Medulla oblongata (tissue), 1 donor: Measurements from ENCODE around the gene FSTL4.

Experiments
- DNase-seq: peaks from one replicate; pipeline ENCODE4 v3.0.0-alpha.2; 2015; ENCODE audit errors: extremely low spot score

Gene FSTL4

DNA sequence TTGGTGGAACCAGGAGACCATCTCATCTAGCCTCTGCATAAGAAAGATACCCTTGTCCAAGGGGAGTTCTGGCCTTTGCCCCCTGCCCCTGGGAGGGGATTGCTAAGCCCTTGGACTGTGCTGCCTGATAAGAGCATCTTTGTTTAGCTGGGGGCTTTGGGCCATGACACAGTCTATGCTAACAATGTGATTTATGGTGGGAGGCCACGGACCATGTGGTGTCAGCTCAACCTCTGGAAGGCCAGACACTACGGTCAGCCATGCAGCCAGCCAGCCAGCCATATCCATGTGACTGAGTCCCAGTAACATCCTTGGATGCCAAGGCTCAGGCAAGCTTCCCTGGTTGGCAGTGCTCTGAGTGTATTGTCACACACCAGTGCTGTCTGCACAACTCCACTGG is 244.4 kb downstream of the FSTL4 start:
- peak; percentile 6 for DNase-seq

DNA sequence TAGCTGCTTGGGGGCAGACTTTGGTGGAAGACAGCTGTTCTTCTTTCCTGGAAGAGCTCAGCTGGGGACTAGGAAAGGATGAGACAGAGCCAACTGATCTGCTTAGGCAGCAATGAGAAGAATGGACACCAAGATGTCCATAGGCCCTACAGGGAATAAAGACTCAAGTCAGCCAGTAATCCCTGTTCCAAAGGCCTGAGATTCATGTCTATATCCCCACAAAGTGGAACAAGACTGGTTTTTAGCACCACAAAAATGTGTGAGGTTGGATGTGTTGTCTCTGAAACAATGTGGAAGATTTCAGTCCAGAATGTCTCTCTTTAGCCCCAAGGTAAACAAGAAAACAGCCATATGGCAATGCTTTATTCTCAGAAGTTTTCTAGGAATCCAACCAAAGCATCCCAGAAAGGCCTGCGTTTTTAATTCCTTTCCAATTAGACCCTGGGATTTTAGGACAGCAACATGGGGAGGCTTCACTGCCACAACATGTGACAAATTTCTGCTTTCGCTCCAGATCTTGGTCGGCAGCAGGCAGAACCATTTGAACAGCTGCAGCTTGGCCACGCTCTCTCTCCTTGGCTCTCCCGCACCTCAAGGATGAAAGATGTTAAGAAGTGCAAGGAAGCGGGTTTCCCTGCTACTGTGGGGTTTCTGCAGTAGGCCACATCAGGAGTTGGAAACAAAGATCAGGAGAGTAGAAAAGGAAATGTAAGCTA is 245.1 kb downstream of the FSTL4 start:
- DNase-seq: no peak

DNA sequence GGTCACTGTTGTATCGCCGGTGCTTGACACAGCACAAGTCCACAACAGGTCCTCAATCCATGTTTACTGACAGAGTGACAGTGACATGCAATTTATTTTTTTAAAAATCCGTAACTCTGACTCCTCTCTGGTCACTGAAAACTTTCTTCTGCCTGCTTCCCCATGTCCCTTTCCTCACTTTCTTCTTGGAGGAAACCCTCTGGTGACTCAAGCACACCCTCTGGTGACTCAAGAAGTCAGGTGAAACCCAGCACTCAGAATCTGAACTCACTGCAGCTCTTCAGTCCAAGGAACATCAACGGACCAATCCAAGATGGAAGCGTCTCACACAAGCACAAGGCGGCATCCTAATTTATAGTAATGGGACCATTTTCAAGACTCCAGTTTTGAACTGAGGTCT is 245.9 kb downstream of the FSTL4 start:
- no peak for DNase-seq

DNA sequence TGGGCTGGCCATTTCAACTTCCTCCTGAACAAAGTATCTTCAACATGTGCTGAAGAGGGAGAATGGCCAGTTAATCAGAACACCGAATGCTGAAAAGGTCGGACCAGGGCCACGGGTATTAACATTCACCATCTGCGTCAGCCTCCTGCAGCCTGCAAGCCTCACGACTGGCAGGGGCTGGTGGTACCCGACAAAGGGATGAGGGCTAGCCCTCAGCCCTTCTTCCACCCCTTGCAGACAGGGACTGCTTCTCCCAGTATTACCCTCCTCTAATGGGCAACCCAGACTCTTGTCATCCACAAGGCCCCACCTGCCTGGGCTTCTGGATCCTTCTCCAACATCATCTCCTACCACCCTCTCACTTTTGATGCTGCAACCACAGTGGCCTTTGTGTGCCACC is 246.6 kb downstream of the FSTL4 start:
- DNase-seq: no peak

DNA sequence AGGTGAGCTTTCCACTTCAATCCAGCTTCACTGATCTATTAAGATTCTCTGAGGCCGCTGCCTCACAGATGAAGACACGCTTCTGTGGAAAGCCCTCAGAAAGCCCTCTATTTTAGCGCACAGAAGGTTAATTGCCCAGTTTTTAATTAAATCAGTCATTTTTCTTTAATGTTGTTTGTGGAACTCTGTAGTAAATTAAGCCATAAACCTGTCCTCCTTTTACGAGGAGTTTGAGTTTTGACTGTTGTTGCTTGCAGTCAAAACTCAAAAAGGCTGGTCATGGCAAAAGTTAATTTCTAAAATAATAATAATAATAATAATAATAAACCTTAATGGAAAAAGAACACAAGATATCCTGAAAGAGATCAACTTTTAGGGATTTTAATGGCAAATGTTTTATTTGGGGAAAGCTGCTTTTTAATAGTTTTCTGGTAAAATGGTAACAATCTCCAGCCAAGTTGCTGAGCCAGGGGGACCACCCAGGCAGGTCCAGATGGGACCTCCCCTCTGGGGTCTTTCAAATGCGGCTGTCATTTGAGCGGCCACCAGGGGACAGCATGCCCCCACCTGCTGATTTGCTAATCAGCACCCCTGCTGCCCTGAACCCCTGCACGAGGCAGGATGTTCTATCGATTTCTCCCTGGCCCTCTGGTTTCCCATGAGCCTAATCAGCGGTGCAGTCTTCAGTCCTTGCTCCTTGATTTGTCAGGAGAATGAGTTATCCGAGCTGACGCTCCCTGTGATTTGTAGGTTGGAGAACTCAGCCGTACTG is 247.2 kb downstream of the FSTL4 start:
- no peak for DNase-seq

DNA sequence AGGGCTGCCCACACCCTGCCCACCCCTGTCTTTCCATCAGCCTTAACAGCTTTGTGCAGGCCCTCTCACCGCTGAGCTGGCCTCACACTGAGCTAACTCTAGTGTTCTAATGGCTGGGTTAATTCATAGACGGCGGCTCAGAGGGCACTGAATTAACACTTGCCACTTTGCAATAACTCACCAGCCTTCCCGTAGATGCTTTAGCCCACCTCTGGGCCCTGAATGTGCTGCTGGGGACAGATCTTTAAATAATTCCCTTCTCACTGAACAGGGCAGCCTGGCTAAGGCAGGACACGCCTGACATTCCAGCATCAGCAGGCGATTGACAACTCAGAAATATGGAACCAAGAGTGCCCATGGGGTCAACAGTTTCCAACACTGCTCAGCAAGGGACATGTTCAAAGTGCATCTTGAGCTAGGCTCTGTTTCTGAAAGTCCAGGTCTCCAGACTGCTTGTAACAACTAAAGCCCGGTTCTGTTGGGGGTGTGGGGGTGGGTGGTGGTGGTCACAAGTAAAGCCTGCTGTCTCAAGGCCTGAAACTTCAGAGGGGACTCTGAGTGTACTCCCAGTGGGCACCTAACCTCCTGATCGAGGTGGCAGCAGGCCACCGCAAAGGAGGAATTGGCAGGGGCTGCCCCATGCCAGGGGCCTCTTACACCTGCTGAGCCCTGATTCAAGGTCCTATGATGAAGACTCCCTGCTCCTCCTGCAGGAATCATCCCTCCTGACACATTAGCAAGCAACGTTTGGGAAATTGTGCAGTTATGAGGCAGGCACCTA is 248.3 kb downstream of the FSTL4 start:
- DNase-seq: no peak

DNA sequence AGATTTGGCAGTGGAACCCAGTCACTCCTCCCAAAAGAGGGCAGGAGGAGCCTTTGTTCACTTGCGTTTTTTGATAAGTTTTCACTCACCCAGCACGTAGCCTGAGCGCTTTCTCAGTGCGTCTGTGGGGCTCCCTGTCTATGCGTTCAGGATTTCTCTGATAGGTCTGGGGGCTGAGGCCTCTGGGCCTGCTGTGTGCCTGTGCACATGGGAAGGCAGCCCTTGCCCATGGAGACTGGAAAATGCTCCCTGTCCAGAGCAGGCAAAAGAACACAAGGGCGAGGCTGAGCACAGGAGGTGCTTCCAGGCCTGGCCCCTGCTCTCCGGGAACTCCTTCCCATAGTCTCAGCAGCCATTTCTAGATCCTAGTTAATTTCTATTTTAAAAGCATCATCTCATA is 249.9 kb downstream of the FSTL4 start:
- DNase-seq: no peak

DNA sequence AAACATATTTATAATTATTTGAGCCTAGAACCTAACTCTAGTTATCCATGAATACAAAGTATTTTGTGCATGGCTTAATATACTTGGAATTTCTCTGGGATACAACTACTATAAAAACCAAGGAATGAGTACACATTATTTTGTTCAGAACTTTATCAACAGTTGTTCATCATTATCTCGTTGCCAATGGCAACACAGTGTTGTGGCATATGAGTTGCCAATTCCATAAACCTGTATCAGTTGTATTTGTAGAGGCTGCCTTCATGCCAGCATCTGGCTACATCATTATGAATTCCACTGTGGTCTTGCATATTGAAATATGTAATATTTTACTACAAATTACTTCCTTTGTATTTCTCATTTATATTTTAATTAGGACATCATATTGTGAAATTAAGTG is 250.4 kb downstream of the FSTL4 start:
- no peak for DNase-seq

DNA sequence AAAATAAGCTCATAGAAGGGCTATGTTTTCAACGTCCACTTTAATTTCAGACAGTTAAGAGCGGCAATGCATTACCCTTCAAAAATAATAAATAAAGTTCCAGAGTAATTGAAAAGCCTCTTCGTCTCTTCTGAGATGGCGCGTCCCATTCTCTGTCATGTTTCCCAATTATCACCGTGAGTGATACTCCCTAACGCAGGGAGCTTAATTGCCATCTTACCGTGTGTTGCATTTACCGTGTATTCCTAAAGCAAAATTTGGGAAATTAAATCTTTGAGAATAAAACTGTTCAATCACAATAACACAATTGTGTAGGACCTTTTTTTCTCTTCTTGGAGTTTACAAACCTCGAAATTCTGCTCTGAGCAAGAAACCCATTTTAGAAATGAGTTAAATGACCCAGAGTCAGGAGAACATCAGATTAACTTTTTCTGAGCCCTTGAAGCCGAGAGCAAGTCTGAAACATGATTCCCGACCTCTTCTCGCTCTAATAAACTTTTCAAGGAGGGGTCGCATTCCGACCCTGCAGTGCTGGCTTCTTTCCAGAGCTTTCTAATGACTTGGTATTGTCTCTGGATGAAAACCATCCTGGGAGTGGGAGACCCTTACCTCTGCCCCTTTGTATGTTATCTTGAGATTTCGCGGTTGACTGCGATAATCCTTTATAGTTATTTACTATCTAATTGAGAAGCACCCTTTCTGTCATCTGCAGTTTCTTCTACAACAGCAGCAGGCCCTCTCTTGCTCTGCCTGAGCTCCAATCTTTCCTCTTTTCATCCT is 251.5 kb downstream of the FSTL4 start:
- DNase-seq: no peak

DNA sequence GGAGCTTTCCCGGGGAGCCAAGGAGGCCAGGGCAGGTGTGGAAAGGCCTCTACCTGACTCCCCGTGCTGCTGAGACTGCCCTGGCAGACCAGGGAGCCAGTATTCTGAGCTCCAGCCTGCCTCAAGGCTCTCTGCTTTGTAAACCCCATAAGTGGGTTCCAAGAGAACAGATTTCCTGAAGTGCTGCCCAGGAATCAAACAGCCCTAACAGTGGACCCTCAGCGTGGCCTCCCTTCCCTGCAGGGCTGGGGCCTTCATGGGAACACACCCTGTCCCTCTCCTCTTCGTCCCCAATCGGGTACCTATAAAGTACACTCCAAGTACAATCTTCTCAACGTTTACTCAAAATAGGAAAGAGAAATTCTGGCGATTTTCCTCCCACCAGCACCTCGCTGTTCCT is 252.5 kb downstream of the FSTL4 start:
- no peak for DNase-seq

DNA sequence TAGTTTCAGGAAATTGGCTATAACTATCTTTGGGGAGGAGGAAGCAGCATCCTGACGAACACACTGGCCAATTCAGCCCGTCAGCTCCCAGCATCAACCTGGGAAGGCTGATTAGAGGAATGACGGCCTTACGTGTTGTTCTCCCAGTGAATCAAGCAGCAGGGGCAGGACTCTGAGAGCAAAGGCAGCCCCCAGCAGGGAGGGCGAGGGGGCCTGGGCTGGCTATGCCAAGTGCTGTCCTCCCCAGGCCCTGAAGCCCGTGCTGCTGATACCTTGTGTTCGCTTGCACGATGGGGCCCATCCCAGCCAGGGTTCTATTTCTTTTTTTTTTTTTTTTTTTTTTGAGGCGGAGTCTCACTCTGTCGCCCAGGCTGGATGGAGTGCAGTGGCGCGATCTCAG is 254.1 kb downstream of the FSTL4 start:
- no peak for DNase-seq

DNA sequence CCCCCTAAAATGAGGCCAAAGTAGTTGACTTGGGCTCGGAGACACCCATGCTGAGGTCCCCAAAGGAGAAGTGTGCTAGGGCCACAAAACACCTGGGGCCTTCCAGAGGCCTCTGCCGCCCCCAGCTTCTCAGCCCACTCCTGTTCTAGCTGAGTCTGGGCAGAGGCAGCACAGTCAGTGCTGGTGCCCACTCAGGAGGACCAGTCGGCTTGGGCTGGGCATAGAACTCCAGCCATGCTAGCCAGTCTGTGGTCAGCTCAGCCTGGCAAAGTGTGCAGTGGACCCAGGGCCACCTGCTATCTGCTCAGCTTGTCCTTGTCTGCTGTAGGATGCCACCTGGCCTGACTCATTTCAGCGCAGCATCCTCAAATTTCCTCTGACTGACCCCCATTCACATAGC is 254.6 kb downstream of the FSTL4 start:
- no peak for DNase-seq

DNA sequence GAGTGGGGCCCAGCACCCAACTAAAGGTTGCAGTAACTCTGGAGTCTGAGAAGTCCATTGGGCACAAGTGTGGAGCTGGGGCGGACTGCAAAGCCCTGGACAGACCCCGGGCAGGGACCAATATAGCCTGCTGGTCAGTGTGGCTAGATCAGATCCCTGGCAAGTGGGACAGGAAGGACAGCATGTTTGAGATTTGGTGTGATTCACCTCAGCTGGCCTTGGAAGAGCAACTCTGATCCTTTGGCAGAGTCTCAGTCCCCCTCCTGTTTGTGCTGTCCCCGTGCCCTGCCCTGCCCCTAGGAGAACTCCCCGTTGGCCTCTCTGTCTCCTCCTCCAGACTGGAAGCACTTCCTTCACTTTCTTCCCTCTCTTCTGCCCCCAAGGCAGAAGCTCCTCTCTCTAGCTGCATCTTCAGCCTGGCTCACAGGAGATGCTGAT is 255.3 kb downstream of the FSTL4 start:
- DNase-seq: no peak

DNA sequence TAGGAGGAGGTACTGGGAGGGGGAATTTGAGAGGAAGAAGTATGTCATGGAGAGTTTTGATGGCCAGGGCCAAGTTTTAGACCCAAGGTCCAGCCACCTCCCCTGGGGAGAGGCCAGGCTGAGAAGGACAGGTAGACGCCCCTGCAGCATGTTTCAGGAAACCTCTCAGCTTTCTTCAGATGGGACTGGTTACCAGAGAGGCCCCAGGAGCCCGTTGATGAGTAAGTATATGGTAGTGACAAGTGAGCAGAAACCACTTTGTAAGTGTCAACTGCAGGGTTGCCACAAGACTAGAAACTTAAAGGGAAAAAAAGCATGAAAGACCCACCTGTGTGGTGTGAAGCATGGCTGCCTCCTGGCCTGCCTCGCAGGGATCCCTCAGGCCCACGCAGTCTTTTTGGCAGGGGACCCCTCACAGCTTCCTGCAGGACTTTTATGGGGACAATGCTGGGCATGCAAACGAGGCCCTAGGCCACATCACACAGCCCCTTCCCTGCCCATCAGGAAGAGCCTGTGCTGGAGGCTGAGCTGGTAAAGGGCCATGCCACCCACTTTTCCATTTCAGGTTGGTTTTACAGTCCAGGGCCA is 255.9 kb downstream of the FSTL4 start:
- no peak for DNase-seq

DNA sequence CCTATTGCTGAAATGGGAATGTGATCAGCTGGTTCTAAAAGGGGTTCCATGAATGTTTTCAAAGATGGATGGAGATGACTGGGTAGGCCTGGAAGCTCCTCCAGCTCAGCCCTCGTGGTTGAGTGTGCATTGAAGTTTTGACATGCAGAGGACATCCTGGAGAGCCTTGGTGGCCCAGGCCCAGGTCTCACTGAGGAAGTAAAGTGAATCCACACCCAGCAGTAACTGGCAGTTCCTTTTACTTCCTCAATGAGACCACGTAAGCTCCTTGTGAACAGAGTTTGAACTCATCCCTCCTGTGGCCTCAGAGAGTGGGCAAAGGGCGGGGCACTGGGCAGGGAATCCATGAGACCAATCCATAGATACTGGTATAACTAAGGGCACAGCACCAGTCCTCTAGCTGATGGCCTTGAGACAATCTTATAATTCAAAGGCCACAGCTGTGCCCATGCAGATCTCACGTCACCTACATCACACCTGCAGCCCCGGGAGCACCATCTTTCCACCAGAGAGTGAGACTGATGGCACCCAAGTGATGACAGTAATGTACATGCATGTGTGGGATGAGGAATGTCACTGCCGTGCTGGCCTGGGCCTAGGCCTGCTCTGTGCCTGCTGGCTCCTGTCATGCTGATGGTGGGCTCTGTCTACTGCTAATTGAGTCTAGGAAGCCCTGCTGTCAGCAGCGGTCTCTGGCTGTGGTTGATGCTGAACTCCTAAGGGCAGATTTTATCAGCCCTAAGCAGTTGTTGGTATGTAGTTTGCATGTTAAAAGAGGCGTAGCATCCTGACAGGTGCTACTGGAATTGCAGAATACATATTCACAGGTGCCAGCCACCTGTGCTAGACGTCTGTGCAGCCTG is 257.8 kb downstream of the FSTL4 start:
- no peak for DNase-seq

DNA sequence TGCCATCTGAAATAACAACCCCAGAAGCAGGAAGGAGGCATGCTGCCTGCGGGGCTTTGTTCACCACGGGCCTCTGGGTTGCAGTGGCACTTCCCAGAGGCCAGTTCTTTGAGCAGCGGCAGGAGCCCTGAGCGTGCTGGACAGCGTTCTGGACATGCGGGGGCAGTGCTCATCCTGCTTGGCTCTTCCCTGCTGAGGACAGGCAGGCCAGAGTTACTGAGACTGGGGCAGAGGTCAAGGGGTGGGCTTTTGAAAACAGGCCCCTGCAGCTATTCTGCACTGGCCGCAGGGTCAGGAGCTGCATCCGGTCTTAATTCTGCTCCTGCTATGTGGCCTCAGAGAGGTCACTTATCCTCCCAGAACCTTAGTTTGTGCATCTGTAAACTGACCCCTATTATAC is 258.6 kb downstream of the FSTL4 start:
- no peak for DNase-seq

DNA sequence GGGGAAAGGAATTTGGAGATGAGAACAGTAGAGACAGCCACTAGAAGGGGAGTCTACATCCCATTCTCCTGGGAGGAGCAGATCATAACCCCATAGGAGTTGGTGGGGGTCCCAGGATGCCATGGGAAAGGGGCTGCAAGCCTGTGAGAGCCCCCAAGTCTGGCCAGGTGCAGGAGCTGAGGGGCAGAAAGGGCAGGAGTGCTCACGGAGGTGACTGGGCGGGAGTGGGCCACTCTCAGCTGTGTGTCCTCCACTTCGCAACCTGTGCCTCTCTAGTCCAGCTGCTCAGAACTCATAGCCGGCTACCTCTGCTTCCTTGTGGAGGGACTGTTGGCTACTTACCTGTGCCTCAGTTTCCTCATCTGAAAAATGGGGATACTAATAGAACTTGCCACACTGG is 263.9 kb downstream of the FSTL4 start:
- DNase-seq: no peak

DNA sequence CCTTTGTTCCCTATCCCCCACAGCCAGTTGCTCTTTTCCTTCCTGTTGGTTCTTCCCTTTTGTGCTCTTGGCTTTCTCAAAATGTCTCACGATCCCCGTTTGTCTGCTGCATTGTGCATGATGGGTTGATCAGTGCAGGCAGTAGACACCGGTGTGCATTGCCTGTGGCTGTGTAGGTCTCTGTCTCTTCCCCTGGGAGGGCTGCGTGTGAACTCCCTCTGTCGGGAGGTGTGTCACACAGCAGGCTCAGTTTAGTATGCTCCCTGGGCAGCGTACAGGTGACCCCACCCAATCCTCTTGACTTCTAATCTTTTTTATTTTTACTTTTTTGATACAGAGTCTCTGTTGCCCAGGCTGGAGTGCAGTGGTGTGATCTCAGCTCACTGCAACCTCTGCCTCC is 265.3 kb downstream of the FSTL4 start:
- DNase-seq: no peak

DNA sequence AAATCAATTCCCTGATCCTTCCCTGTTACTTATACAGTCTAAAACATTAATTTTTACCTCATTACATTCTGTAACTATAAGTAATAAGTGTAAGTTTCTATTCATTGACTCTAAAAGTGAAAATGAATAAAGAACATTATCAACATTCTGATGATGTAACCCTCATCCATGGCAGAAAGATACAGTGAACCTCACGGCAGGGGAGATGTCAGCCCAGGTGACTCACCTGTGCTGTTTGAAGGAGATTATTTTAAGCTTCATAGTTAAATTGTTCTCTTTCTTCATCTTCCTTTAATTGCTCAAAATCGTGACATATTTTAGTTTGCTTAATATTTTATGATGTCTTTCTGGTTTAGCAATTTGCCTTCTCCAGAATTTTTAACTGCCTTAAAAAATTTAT is 268.1 kb downstream of the FSTL4 start:
- no peak for DNase-seq

DNA sequence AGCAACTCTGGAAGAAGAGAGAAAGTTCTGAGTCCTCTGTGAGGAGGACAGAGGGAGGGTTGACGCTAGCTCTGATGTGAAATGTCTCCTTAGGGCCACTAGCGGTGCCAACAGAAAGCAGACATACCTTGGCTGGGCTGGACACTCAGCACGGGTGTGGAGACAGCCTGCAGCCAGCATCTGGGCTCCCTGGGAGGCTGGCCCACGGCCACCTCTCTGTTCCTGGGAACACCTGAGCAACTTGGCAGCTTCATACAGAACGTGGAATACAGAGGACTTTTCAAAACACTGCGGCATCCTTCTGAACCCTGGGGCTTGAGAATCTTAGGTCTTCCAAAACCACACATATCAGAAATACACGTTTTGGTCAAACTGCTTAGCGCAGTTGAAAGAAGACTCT is 269.1 kb downstream of the FSTL4 start:
- no peak for DNase-seq
